A549 treated with Hydrocortisone at 1 μM for 4 hours (cell line): ENCODE data around the gene PCDHA5. TPM values are rescaled to one million over a fixed set of nuclear protein-coding genes. Genes with fewer than 3 reads are reported as not detected.

Experiments used
- total RNA-seq: library from RNA; stranded (reverse); fragments of 200-300 nt; extraction: Qiagen RNA extraction; gene quantifications from 5 replicates; pipeline ENCODE4 v1.2.3, GENCODE V29; 2022

The PCDHA5 gene
- total RNA-seq, result 0.70 to 1.1 TPM (median 0.76 TPM) in 5 replicates

GRCh38 chr5:140821375-140822280 is at the start of gene PCDHA5:
TSS of gene PCDHA5 (plus strand) at chr5:140821613.

GRCh38 chr5:140785905-140786686 is 35.3 kb upstream of the PCDHA5 start, which contains the start of gene PCDHA1:
TSS of gene PCDHA1 (plus strand) at chr5:140786140.

GRCh38 chr5:140794595-140795258 is 26.7 kb upstream of the PCDHA5 start, which contains the start of gene PCDHA2:
TSS of gene PCDHA2 (plus strand) at chr5:140794852.

GRCh38 chr5:140800816-140801493 is 20.5 kb upstream of the PCDHA5 start, which contains the start of gene PCDHA3:
TSS of gene PCDHA3 (plus strand) at chr5:140801057.

GRCh38 chr5:140806834-140807775 is 14.3 kb upstream of the PCDHA5 start, which contains the start of gene PCDHA4:
TSS of gene PCDHA4 (plus strand) at chr5:140807068.

GRCh38 chr5:140827704-140828361 is 6.4 kb downstream of the PCDHA5 start, which contains the start of gene PCDHA6:
TSS of gene PCDHA6 (plus strand) at chr5:140827960. CDS start at chr5:140828092, 132 bp downstream.

GRCh38 chr5:140833993-140834392 is 12.6 kb downstream of the PCDHA5 start, which contains the start of gene PCDHA7:
TSS of gene PCDHA7 (plus strand) at chr5:140834269. CDS start at chr5:140834384, 115 bp downstream.

GRCh38 chr5:140840978-140841962 is 19.9 kb downstream of the PCDHA5 start, which contains the start of gene PCDHA8:
TSS of gene PCDHA8 (plus strand) at chr5:140841187. CDS start at chr5:140841322, 135 bp downstream.

GRCh38 chr5:140848139-140849102 is 27.0 kb downstream of the PCDHA5 start, which contains the start of gene PCDHA9:
TSS of gene PCDHA9 (plus strand) at chr5:140848382. CDS start at chr5:140848496, 114 bp downstream.

GRCh38 chr5:140855772-140856674 is 34.6 kb downstream of the PCDHA5 start, which contains the start of gene PCDHA10:
TSS of gene PCDHA10 (plus strand) at chr5:140855897. CDS start at chr5:140856049, 152 bp downstream.

GRCh38 chr5:140868721-140869554 is 47.5 kb downstream of the PCDHA5 start, which contains the start of gene PCDHA11:
TSS of gene PCDHA11 (plus strand) at chr5:140868957. CDS start at chr5:140869104, 147 bp downstream.

